Peyer's patch (tissue), 4 donors: ENCODE results near the gene RUVBL1.

Experiments used
- POLR2A ChIP-seq, 2 donors: fragments of 450-650 bp; IDR thresholded peaks; one replicate each; pipeline ENCODE4 v1.5.1; 2017; ENCODE audit warnings: antibody characterized with exemption in 2 of 2, mild to moderate bottlenecking in 2 of 2, moderate library complexity in 2 of 2
- TF ChIP-seq, protein P1 (sequence below), 6 experiments: fragments of 450-650 bp in 4 of 6; fragments of 200-600 bp in 2 of 6; sonication (generic) in 1 of 6; IDR thresholded peaks; one replicate each; pipeline ENCODE4 v1.5.1; 2017 to 2019; ENCODE audit warnings: antibody characterized with exemption in 6 of 6, mild to moderate bottlenecking in 3 of 6, moderate library complexity in 1 of 6

GRCh38 chr3:128078875-128079274 is 44.7 kb downstream of the RUVBL1 start:
- TF ChIP-seq, protein P1, sequence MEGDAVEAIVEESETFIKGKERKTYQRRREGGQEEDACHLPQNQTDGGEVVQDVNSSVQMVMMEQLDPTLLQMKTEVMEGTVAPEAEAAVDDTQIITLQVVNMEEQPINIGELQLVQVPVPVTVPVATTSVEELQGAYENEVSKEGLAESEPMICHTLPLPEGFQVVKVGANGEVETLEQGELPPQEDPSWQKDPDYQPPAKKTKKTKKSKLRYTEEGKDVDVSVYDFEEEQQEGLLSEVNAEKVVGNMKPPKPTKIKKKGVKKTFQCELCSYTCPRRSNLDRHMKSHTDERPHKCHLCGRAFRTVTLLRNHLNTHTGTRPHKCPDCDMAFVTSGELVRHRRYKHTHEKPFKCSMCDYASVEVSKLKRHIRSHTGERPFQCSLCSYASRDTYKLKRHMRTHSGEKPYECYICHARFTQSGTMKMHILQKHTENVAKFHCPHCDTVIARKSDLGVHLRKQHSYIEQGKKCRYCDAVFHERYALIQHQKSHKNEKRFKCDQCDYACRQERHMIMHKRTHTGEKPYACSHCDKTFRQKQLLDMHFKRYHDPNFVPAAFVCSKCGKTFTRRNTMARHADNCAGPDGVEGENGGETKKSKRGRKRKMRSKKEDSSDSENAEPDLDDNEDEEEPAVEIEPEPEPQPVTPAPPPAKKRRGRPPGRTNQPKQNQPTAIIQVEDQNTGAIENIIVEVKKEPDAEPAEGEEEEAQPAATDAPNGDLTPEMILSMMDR (IDR thresholded peaks at IDR 0.05): no peak
- no peak for TF ChIP-seq POLR2A (IDR thresholded peaks at IDR 0.05)
